ENCODE results near the gene COL9A3.

COL9A3 gene

GRCh38 chr20:62816884-62817873 is at the start of gene COL9A3:
Gene COL9A3 (plus strand): TSS chr20:62817050. CDS start chr20:62817065, 15 bp downstream.
- H3K27me3 ChIP-seq (ENCODE audit: control insufficient read depth, insufficient read depth, low read length), result peaks cover 64% of the 10 kb centered on the region
- H3K9ac ChIP-seq (ENCODE audit: low read length), result no peak within 1 kb of the TSS
- no peaks in the 10 kb centered on the region for H3K9me3 ChIP-seq (ENCODE audit: control insufficient read depth, low read length)
- peaks cover 36% of the 10 kb centered on the region for H3K4me1 ChIP-seq (ENCODE audit: control insufficient read depth, insufficient read depth, low read length)
- H3K36me3 ChIP-seq (ENCODE audit: control insufficient read depth, insufficient read depth, low read length), result no peaks in the 10 kb centered on the region
- H3K4me3 ChIP-seq (ENCODE audit: low read length), result no peak within 1 kb of the TSS

DNA sequence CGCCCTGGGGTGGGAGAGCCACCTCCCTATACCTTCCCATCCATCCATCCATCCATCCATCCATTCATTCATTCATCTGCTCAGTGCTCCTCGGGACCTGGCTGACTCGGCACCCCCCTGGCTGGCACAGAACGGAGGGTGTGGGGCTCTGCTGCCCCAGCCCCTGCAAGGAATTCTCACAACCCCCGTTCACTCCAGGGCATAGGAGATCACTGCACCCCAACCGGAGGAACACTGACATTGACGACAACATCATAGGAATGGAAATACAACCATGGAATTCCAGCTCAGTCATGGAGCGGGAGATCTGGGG is 48.7 kb upstream of the COL9A3 start:
- Histone ChIP-seq H3K4me3 (ENCODE audit: low read length) (no peak overlapping the region), H3K4me1 (ENCODE audit: control insufficient read depth, insufficient read depth, low read length) (peaks cover 12% of the 10 kb centered on the region), H3K9me3 (ENCODE audit: control insufficient read depth, low read length) (no peaks in the 10 kb centered on the region), H3K9ac (ENCODE audit: low read length) (no peak overlapping the region), H3K36me3 (ENCODE audit: control insufficient read depth, insufficient read depth, low read length) (no peaks in the 10 kb centered on the region), H3K27me3 (ENCODE audit: control insufficient read depth, insufficient read depth, low read length) (peaks cover 20% of the 10 kb centered on the region)

DNA sequence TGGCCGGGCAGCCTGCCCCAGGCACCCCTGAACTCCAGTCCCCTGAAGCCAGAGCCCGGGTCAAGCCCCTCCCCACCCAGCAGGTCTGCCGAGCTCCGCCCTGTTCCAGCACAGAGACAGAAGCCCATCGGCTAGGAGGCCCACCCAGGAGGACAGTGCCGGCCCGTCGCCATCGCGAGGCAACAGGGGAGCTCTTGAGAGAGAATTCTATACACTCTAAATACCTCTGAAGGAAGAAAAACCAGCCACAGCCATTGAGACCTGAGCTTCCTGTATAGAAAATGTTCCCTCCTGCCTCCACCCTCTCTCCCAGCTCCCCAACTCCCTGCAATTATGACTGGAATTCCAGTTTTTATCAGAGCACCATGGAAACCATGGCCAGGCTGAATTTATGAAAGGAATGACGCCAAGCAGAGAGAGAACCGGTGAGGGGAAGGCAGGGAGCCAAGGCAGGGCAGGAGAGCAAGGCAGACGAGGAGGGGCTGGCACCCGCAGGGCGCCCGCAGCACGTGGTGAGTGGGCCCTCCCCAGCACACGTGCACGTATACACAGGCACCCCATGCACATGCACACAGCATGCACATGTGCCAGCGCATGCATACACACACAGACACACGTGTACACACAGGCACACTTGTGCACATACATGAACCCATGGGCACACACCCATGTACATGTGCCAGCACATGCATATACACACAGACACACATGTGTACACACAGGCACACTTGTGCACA is 48.1 kb upstream of the COL9A3 start:
- Histone ChIP-seq H3K9me3 (ENCODE audit: control insufficient read depth, low read length) (no peaks in the 10 kb centered on the region), H3K4me3 (ENCODE audit: low read length) (no peak overlapping the region), H3K36me3 (ENCODE audit: control insufficient read depth, insufficient read depth, low read length) (no peaks in the 10 kb centered on the region), H3K9ac (ENCODE audit: low read length) (no peak overlapping the region), H3K4me1 (ENCODE audit: control insufficient read depth, insufficient read depth, low read length) (peaks cover 15% of the 10 kb centered on the region), H3K27me3 (ENCODE audit: control insufficient read depth, insufficient read depth, low read length) (peaks cover 24% of the 10 kb centered on the region)

- Histone ChIP-seq H3K27me3 (ENCODE audit: control insufficient read depth, insufficient read depth, low read length) (peaks cover 18% of the 10 kb centered on the region), H3K4me1 (ENCODE audit: control insufficient read depth, insufficient read depth, low read length) (peaks cover 15% of the 10 kb centered on the region), H3K4me3 (ENCODE audit: low read length) (no peak overlapping the region), H3K9ac (ENCODE audit: low read length) (no peak overlapping the region), H3K9me3 (ENCODE audit: control insufficient read depth, low read length) (no peaks in the 10 kb centered on the region), H3K36me3 (ENCODE audit: control insufficient read depth, insufficient read depth, low read length) (no peaks in the 10 kb centered on the region)
These were observed 47.3 kb upstream of the COL9A3 start for GRCh38 chr20:62769346-62770071.

GRCh38 chr20:62770111-62770910 is 46.5 kb upstream of the COL9A3 start:
- H3K27me3 ChIP-seq (ENCODE audit: control insufficient read depth, insufficient read depth, low read length), result peaks cover 12% of the 10 kb centered on the region
- H3K4me3 ChIP-seq (ENCODE audit: low read length), result no peak overlapping the region
- peaks cover 15% of the 10 kb centered on the region for H3K4me1 ChIP-seq (ENCODE audit: control insufficient read depth, insufficient read depth, low read length)
- H3K36me3 ChIP-seq (ENCODE audit: control insufficient read depth, insufficient read depth, low read length), result no peaks in the 10 kb centered on the region
- H3K9me3 ChIP-seq (ENCODE audit: control insufficient read depth, low read length), result no peaks in the 10 kb centered on the region
- no peak overlapping the region for H3K9ac ChIP-seq (ENCODE audit: low read length)

- peaks cover 8% of the 10 kb centered on the region for H3K27me3 ChIP-seq (ENCODE audit: control insufficient read depth, insufficient read depth, low read length)
These were observed 45.9 kb upstream of the COL9A3 start for GRCh38 chr20:62770916-62771315.

GRCh38 chr20:62771396-62772102 is 45.3 kb upstream of the COL9A3 start:
- peaks cover 7% of the 10 kb centered on the region for H3K27me3 ChIP-seq (ENCODE audit: control insufficient read depth, insufficient read depth, low read length)
- H3K4me3 ChIP-seq (ENCODE audit: low read length), result no peak overlapping the region
- H3K9ac ChIP-seq (ENCODE audit: low read length), result no peak overlapping the region
- H3K36me3 ChIP-seq (ENCODE audit: control insufficient read depth, insufficient read depth, low read length), result no peaks in the 10 kb centered on the region
- H3K9me3 ChIP-seq (ENCODE audit: control insufficient read depth, low read length), result no peaks in the 10 kb centered on the region
- H3K4me1 ChIP-seq (ENCODE audit: control insufficient read depth, insufficient read depth, low read length), result peaks cover 19% of the 10 kb centered on the region

More at GRCh38 chr20:62770916-62771315, 45.9 kb upstream of the COL9A3 start:
- Histone ChIP-seq H3K36me3 (ENCODE audit: control insufficient read depth, insufficient read depth, low read length) (no peaks in the 10 kb centered on the region), H3K4me1 (ENCODE audit: control insufficient read depth, insufficient read depth, low read length) (peaks cover 15% of the 10 kb centered on the region), H3K4me3 (ENCODE audit: low read length) (no peak overlapping the region), H3K9me3 (ENCODE audit: control insufficient read depth, low read length) (no peaks in the 10 kb centered on the region), H3K9ac (ENCODE audit: low read length) (no peak overlapping the region)

DNA sequence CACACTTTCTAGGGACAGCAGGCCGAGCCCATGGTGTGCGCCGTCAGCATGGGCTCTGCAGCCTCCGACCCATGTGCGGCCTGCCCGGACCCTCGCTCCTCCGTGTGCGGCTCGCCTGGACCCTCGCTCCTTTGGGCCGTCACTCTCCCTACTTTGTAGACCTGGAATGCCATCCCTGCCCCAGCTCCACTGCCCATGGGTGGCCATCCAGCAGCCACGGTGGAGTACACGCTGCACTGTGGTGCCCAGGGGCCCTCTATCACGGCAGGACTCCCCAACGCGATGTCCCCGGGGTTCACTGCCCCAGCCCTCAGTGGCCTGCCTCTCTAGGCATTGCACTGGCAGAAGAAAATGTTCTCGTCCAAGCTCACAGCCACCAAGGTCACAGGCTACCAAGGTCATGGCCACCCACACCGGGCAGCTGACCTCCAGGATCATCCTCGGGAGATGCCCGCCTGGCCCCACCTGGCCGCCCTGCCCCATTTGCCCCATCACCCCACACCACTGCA is 44.7 kb upstream of the COL9A3 start:
- H3K9me3 ChIP-seq (ENCODE audit: control insufficient read depth, low read length), result no peaks in the 10 kb centered on the region
- peaks cover 7% of the 10 kb centered on the region for H3K27me3 ChIP-seq (ENCODE audit: control insufficient read depth, insufficient read depth, low read length)
- no peak overlapping the region for H3K4me3 ChIP-seq (ENCODE audit: low read length)
- no peaks in the 10 kb centered on the region for H3K36me3 ChIP-seq (ENCODE audit: control insufficient read depth, insufficient read depth, low read length)
- peaks cover 21% of the 10 kb centered on the region for H3K4me1 ChIP-seq (ENCODE audit: control insufficient read depth, insufficient read depth, low read length)
- no peak overlapping the region for H3K9ac ChIP-seq (ENCODE audit: low read length)

GRCh38 chr20:62772619-62772989 is 44.2 kb upstream of the COL9A3 start:
- Histone ChIP-seq H3K4me3 (ENCODE audit: low read length) (no peak overlapping the region), H3K27me3 (ENCODE audit: control insufficient read depth, insufficient read depth, low read length) (peaks cover 7% of the 10 kb centered on the region), H3K9ac (ENCODE audit: low read length) (no peak overlapping the region), H3K4me1 (ENCODE audit: control insufficient read depth, insufficient read depth, low read length) (peaks cover 21% of the 10 kb centered on the region), H3K9me3 (ENCODE audit: control insufficient read depth, low read length) (no peaks in the 10 kb centered on the region), H3K36me3 (ENCODE audit: control insufficient read depth, insufficient read depth, low read length) (no peaks in the 10 kb centered on the region)

GRCh38 chr20:62772990-62773844 is 43.6 kb upstream of the COL9A3 start:
- Histone ChIP-seq H3K36me3 (ENCODE audit: control insufficient read depth, insufficient read depth, low read length) (no peaks in the 10 kb centered on the region), H3K27me3 (ENCODE audit: control insufficient read depth, insufficient read depth, low read length) (peaks cover 7% of the 10 kb centered on the region), H3K9ac (ENCODE audit: low read length) (no peak overlapping the region), H3K4me1 (ENCODE audit: control insufficient read depth, insufficient read depth, low read length) (peaks cover 16% of the 10 kb centered on the region), H3K9me3 (ENCODE audit: control insufficient read depth, low read length) (no peaks in the 10 kb centered on the region), H3K4me3 (ENCODE audit: low read length) (no peak overlapping the region)

Data from mucosa of stomach (tissue), 1 donor.